Uterus (tissue), 4 donors: ENCODE data around the gene OR4E2. TPM values are rescaled to one million over a fixed set of nuclear protein-coding genes. Genes with fewer than 3 reads are reported as not detected.

Source experiments
- DNase-seq, 2 donors: peaks; one replicate each; pipeline ENCODE4 v3.0.0-alpha.2; 2019 to 2020
- H3K27ac ChIP-seq, 2 donors: fragments of 200-600 bp; sonication (generic); 1 replicate in 1 of 2; 2 replicates in 1 of 2; pipeline ENCODE4 v1.5.1; 2016 to 2018
- H3K27me3 ChIP-seq, 2 donors: fragments of 200-600 bp; sonication (generic); one replicate each; pipeline ENCODE4 v1.5.1; 2018 to 2019; ENCODE audit warnings: control low read depth in 1 of 2
- H3K36me3 ChIP-seq, 2 donors: fragments of 200-600 bp; sonication (generic); one replicate each; pipeline ENCODE4 v1.5.1; 2019; ENCODE audit warnings: control low read depth in 1 of 2
- H3K4me1 ChIP-seq, 2 donors: fragments of 200-600 bp; sonication (generic); one replicate each; pipeline ENCODE4 v1.5.1; 2018 to 2019; ENCODE audit warnings: control low read depth in 1 of 2
- H3K4me3 ChIP-seq, 2 donors: fragments of 200-600 bp; sonication (generic); 1 replicate in 1 of 2; 2 replicates in 1 of 2; pipeline ENCODE4 v1.5.1; 2018 to 2019; ENCODE audit warnings: mild to moderate bottlenecking in 1 of 2
- H3K9me3 ChIP-seq, 2 donors: fragments of 200-600 bp; sonication (generic); one replicate each; pipeline ENCODE4 v1.5.1; 2019; ENCODE audit warnings: control low read depth in 1 of 2
- POLR2A ChIP-seq, 2 donors: fragments of 450-650 bp; IDR thresholded peaks; one replicate each; pipeline ENCODE4 v1.6.1; 2016; ENCODE audit warnings: antibody characterized with exemption in 2 of 2, mild to moderate bottlenecking in 1 of 2, moderate library complexity in 1 of 2
- intact Hi-C: fragments of 100-400 bp; cut with DNase I; formaldehyde crosslinking; loops from one replicate; pipeline ENCODE4 v1.15.1; 2023; ENCODE audit warnings: low total_unique reads
- small RNA-seq: library from RNA; depleted of rRNA; stranded (forward); fragments of <200 nt; gene quantifications from one replicate; pipeline ENCODE3, GENCODE V24; 2016
- total RNA-seq, 4 donors: library from RNA; depleted of rRNA in 3 of 4; stranded (reverse); fragments of >200 nt in 3 of 4; gene quantifications; one replicate each; pipeline versions ENCODE4 v1.1.0 to v1.2.4, GENCODE V29; 2014 to 2023
- TF ChIP-seq, protein P1 (sequence below), 4 experiments: fragments of 200-600 bp in 2 of 4; fragments of 450-650 bp in 2 of 4; sonication (generic) in 2 of 4; IDR thresholded peaks; one replicate each; pipeline ENCODE4 v1.5.1; 2016 to 2019; ENCODE audit warnings: antibody characterized with exemption in 4 of 4, mild to moderate bottlenecking in 2 of 4, moderate library complexity in 1 of 4
- donor health status: DM: yes; HTN: yes; CAD: no.

Gene OR4E2
- total RNA-seq, 4 donors from 2014 or later = not detected

DNA sequence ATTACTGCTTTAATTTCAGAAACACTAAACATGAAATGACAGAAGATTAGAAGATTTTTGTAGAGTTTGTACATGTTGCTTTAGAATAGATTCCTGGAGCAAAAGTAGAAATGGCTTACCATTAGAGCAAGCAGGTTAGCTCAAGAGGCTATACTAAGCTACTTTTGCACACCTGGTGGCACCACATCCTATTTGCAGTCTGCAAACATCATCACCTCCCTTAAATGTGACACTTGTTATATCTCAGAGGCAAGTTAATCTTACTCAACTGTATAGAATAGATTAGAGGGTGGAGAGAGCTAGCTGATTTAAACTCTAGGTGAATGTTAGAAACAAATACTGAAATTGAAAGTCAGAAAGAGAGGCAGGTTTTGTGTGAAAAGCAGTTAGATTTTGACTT lies 50.7 kb downstream of the OR4E2 start:
- no peak overlapping the region for H3K4me3 ChIP-seq
- intact Hi-C loops = no loop called here
- no peak overlapping the region for H3K27ac ChIP-seq
- DNase-seq = no peak
- no peaks in the 10 kb centered on the region for H3K27me3 ChIP-seq
- no peaks in the 10 kb centered on the region for H3K9me3 ChIP-seq
- TF ChIP-seq, protein P1, sequence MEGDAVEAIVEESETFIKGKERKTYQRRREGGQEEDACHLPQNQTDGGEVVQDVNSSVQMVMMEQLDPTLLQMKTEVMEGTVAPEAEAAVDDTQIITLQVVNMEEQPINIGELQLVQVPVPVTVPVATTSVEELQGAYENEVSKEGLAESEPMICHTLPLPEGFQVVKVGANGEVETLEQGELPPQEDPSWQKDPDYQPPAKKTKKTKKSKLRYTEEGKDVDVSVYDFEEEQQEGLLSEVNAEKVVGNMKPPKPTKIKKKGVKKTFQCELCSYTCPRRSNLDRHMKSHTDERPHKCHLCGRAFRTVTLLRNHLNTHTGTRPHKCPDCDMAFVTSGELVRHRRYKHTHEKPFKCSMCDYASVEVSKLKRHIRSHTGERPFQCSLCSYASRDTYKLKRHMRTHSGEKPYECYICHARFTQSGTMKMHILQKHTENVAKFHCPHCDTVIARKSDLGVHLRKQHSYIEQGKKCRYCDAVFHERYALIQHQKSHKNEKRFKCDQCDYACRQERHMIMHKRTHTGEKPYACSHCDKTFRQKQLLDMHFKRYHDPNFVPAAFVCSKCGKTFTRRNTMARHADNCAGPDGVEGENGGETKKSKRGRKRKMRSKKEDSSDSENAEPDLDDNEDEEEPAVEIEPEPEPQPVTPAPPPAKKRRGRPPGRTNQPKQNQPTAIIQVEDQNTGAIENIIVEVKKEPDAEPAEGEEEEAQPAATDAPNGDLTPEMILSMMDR (IDR thresholded peaks at IDR 0.05) = no peak
- no peak for TF ChIP-seq POLR2A (IDR thresholded peaks at IDR 0.05)
- H3K4me1 ChIP-seq = no peaks in the 10 kb centered on the region
- no peaks in the 10 kb centered on the region for H3K36me3 ChIP-seq

DNA sequence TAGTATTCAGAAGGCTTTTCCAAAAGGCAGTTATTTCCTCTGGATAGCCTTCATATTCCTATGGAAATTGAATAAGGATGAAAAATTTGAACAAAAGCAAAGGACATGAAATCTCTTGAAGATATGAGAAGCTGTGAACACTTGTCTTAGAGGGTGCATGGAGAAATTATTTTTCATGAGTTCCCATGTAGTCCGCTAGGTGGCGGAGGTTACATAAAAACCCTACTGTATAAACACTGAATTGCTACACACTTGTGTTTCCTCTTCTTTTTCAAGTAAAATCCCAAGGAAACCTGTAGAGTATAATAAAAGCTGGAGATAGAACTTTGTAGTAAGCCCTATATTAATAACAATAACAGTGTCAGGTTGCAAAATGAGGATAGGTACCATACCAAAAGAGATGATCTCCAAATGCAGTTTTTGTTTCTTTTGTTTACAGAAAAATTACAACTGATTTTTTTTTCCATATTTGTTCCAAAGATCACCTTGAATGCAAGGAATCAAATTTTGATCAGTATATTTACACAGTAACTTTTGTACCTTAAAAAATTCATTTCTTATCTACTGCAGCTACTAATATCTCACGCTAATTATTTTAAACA lies 57.8 kb downstream of the OR4E2 start:
- H3K36me3 ChIP-seq = no peaks in the 10 kb centered on the region
- intact Hi-C loops = no loop called here

DNA sequence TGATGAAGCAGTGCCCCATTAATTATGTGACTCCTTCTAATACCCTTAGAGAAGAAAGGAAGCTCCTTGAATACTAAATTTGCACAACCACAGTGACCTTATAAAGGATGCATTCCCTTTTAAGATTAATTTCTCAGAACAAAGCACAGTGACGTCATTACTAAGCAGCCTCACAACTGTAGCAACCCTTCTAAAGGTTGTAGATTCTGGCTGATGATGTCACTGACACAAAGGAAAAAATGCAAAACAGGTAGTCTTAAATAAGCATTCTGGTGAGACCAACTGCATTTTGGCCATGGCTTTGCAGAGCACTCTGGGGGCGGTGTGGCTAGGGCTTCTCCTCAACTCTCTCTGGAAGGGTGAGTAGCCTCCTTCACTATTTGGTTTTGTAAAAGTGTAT lies 58.4 kb downstream of the OR4E2 start:
- Histone ChIP-seq H3K36me3 (no peaks in the 10 kb centered on the region), H3K4me3 (no peak overlapping the region), H3K9me3 (no peaks in the 10 kb centered on the region), H3K27ac (no peak overlapping the region), H3K27me3 (no peaks in the 10 kb centered on the region), H3K4me1 (no peaks in the 10 kb centered on the region)
- DNase-seq = no peak
- TF ChIP-seq, protein P1 (IDR thresholded peaks at IDR 0.05) = no peak
- no peak for TF ChIP-seq POLR2A (IDR thresholded peaks at IDR 0.05)
- intact Hi-C loops = no loop called here

More for the DNA sequence above, 57.8 kb downstream of the OR4E2 start:
- no peak for TF ChIP-seq POLR2A (IDR thresholded peaks at IDR 0.05)
- TF ChIP-seq, protein P1 (IDR thresholded peaks at IDR 0.05) = peak; percentile 15 to 44 (median 40)
- no peaks in the 10 kb centered on the region for H3K4me1 ChIP-seq
- no peak overlapping the region for H3K27ac ChIP-seq
- no peak for DNase-seq
- no peak overlapping the region for H3K4me3 ChIP-seq
- no peaks in the 10 kb centered on the region for H3K27me3 ChIP-seq
- H3K9me3 ChIP-seq = no peaks in the 10 kb centered on the region

DNA sequence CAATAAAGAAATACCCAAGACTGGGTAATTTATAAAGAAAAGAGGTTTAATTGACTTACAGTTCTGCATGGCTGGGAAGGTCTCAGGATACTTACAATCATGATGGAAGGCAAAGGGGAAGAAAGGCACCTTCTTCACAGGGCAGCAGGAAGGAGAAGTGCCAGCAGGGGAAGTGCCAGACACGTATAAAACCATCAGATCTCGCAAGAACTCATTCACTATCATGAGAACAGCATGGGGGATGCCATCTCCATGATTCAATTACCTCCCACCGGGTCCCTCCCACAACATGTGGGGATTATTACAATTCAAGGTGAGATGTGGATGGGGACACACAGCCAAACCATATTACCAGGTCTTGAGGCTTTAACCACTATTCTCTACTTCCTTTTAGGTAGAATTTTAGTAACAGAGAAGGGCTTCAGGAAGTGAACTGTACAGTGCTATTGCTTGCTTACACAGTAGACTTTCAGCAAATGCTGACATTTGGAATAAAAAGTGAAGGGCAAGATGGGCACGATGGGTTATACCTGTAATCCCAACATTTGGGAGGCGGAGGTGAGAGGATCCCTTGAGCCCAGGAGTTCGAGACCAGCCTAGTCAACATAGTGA lies 60.8 kb downstream of the OR4E2 start:
- Histone ChIP-seq H3K27ac (no peak overlapping the region), H3K4me1 (no peaks in the 10 kb centered on the region), H3K27me3 (no peaks in the 10 kb centered on the region), H3K36me3 (no peaks in the 10 kb centered on the region), H3K4me3 (no peak overlapping the region), H3K9me3 (no peaks in the 10 kb centered on the region)
- TF ChIP-seq POLR2A (IDR thresholded peaks at IDR 0.05) = no peak
- TF ChIP-seq, protein P1 (IDR thresholded peaks at IDR 0.05) = no peak
- intact Hi-C loops = no loop called here
- DNase-seq = no peak

Small RNA genes lying within 50 kb of the gene (small RNA-seq; reads per million reads assigned to genes)
- gene AC243972.3 = not detected

Other genes starting within 250 kb of the OR4E2 start
- 10 to 100 TPM; 21.8 to 95.1 (median 48.8) TPM for gene CHD8, start 197.7 kb upstream of the OR4E2 start, total RNA-seq
- gene RAB2B, start 176.9 kb upstream of the OR4E2 start, total RNA-seq = 10 to 100 TPM in 3 of 4 donors, 1 to 10 TPM in 1; 8.5 to 47.9 (median 22.9) TPM
- gene TOX4, start 176.6 kb upstream of the OR4E2 start, total RNA-seq = 10 to 100 TPM; 19.4 to 78.0 (median 59.0) TPM
- 100 to 1,000 TPM in 1 of 4 donors, 10 to 100 TPM in 3; 47.4 to 101 (median 57.7) TPM for gene METTL3, start 142.5 kb upstream of the OR4E2 start, total RNA-seq
- 10 to 100 TPM in 2 of 4 donors, 1 to 10 TPM in 1, under 1 TPM in 1; 0.26 to 28.8 (median 10.4) TPM for gene SALL2, start 127.5 kb upstream of the OR4E2 start, total RNA-seq
- not detected for gene OR10G3, start 73.8 kb upstream of the OR4E2 start, total RNA-seq
- gene OR10G2, start 18.9 kb upstream of the OR4E2 start, total RNA-seq = not detected
- gene OR4E1, start 20.0 kb downstream of the OR4E2 start, total RNA-seq = not detected